Measurements from ENCODE around the gene FNDC3A. TPM values are rescaled to one million over a fixed set of nuclear protein-coding genes. Genes with fewer than 3 reads are reported as not detected.

FNDC3A gene
- total and polyA plus RNA-seq, 4 donors: 25.2 to 89.5 (median 32.1) TPM

DNA sequence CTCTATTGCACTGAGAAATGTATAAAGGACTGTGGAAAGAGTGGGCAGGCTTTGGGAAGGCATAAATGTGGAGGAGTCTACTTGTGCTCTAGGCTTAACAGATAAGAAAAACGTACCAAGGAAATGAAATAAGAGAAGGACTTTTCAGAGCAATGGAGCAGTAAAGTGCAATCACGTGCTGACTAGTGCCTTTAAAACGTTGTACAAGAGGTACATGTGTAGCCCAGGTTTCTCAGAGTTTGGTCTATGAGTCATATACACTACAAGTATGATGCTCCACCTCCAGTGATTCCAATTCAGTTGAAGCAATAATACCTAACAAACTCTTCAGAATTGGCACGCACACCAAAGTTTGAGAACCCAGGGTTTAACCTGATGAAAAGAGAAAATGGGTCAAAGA lies 13.4 kb upstream of the FNDC3A start:
- no peak overlapping the region for H3K9ac ChIP-seq (ENCODE audit: low read depth in 1 of 2, low read length in 2 of 2)
- H3K4me3 ChIP-seq (ENCODE audit: low read depth in 1 of 3, low read length in 3 of 3): no peak overlapping the region
- no peaks in the 10 kb centered on the region for H3K27me3 ChIP-seq (ENCODE audit: control insufficient read depth in 4 of 4, insufficient read depth in 4 of 4, low read length in 3 of 4)
- H3K36me3 ChIP-seq (ENCODE audit: control insufficient read depth in 4 of 4, insufficient read depth in 3 of 4, low read depth in 1 of 4, low read length in 3 of 4): no peaks in the 10 kb centered on the region
- H3K9me3 ChIP-seq (ENCODE audit: control insufficient read depth in 4 of 4, low read length in 3 of 4): no peaks in the 10 kb centered on the region
- no peaks in the 10 kb centered on the region for H3K4me1 ChIP-seq (ENCODE audit: control insufficient read depth in 4 of 4, insufficient read depth in 4 of 4, low read length in 3 of 4)
- H3K27ac ChIP-seq (ENCODE audit: low read depth in 1 of 2, low read length in 2 of 2): no peak overlapping the region
- no peak for TF ChIP-seq RAD21 (IDR thresholded peaks at IDR 0.05)
- TF ChIP-seq, protein P1, sequence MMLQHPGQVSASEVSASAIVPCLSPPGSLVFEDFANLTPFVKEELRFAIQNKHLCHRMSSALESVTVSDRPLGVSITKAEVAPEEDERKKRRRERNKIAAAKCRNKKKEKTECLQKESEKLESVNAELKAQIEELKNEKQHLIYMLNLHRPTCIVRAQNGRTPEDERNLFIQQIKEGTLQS (IDR thresholded peaks at IDR 0.05): no peak
- TF ChIP-seq HNF4A (conservative IDR thresholded peaks at IDR 0.05): no peak
- TF ChIP-seq FOXA2 (IDR thresholded peaks at IDR 0.05): no peak
- TF ChIP-seq JUND (IDR thresholded peaks at IDR 0.05): no peak
- no peak for TF ChIP-seq FOXA1 (IDR thresholded peaks at IDR 0.05)
- no peak for TF ChIP-seq RXRA (IDR thresholded peaks at IDR 0.05)
- TF ChIP-seq, protein P2, sequence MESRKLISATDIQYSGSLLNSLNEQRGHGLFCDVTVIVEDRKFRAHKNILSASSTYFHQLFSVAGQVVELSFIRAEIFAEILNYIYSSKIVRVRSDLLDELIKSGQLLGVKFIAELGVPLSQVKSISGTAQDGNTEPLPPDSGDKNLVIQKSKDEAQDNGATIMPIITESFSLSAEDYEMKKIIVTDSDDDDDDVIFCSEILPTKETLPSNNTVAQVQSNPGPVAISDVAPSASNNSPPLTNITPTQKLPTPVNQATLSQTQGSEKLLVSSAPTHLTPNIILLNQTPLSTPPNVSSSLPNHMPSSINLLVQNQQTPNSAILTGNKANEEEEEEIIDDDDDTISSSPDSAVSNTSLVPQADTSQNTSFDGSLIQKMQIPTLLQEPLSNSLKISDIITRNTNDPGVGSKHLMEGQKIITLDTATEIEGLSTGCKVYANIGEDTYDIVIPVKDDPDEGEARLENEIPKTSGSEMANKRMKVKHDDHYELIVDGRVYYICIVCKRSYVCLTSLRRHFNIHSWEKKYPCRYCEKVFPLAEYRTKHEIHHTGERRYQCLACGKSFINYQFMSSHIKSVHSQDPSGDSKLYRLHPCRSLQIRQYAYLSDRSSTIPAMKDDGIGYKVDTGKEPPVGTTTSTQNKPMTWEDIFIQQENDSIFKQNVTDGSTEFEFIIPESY (IDR thresholded peaks at IDR 0.05): no peak
- TF ChIP-seq YY1 (IDR thresholded peaks at IDR 0.05): no peak
- TF ChIP-seq GABPA (IDR thresholded peaks at IDR 0.05 in 1 of 2, conservative IDR thresholded peaks at IDR 0.05 in 1 of 2): no peak
- TF ChIP-seq SP1 (IDR thresholded peaks at IDR 0.05): no peak
- TF ChIP-seq TAF1 (conservative IDR thresholded peaks at IDR 0.05): no peak
- TF ChIP-seq, protein P3, sequence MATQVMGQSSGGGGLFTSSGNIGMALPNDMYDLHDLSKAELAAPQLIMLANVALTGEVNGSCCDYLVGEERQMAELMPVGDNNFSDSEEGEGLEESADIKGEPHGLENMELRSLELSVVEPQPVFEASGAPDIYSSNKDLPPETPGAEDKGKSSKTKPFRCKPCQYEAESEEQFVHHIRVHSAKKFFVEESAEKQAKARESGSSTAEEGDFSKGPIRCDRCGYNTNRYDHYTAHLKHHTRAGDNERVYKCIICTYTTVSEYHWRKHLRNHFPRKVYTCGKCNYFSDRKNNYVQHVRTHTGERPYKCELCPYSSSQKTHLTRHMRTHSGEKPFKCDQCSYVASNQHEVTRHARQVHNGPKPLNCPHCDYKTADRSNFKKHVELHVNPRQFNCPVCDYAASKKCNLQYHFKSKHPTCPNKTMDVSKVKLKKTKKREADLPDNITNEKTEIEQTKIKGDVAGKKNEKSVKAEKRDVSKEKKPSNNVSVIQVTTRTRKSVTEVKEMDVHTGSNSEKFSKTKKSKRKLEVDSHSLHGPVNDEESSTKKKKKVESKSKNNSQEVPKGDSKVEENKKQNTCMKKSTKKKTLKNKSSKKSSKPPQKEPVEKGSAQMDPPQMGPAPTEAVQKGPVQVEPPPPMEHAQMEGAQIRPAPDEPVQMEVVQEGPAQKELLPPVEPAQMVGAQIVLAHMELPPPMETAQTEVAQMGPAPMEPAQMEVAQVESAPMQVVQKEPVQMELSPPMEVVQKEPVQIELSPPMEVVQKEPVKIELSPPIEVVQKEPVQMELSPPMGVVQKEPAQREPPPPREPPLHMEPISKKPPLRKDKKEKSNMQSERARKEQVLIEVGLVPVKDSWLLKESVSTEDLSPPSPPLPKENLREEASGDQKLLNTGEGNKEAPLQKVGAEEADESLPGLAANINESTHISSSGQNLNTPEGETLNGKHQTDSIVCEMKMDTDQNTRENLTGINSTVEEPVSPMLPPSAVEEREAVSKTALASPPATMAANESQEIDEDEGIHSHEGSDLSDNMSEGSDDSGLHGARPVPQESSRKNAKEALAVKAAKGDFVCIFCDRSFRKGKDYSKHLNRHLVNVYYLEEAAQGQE (IDR thresholded peaks at IDR 0.05): no peak
- no peak for TF ChIP-seq EGR1 (IDR thresholded peaks at IDR 0.05; ENCODE audit: low read depth in 2 of 2)
- TF ChIP-seq, protein P4, sequence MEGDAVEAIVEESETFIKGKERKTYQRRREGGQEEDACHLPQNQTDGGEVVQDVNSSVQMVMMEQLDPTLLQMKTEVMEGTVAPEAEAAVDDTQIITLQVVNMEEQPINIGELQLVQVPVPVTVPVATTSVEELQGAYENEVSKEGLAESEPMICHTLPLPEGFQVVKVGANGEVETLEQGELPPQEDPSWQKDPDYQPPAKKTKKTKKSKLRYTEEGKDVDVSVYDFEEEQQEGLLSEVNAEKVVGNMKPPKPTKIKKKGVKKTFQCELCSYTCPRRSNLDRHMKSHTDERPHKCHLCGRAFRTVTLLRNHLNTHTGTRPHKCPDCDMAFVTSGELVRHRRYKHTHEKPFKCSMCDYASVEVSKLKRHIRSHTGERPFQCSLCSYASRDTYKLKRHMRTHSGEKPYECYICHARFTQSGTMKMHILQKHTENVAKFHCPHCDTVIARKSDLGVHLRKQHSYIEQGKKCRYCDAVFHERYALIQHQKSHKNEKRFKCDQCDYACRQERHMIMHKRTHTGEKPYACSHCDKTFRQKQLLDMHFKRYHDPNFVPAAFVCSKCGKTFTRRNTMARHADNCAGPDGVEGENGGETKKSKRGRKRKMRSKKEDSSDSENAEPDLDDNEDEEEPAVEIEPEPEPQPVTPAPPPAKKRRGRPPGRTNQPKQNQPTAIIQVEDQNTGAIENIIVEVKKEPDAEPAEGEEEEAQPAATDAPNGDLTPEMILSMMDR (IDR thresholded peaks at IDR 0.05; ENCODE audit: low read depth, low read length, missing input control): no peak
- TF ChIP-seq, protein P5, sequence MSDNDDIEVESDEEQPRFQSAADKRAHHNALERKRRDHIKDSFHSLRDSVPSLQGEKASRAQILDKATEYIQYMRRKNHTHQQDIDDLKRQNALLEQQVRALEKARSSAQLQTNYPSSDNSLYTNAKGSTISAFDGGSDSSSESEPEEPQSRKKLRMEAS (IDR thresholded peaks at IDR 0.05): no peak
- no peak for TF ChIP-seq NR2F2 (IDR thresholded peaks at IDR 0.05)
- no peak for TF ChIP-seq HNF4G (IDR thresholded peaks at IDR 0.05)
- 74% methylated on average over 4 of the region's 4 CpGs for WGBS
- DNase-seq (ENCODE audit: low spot score): no peak
